Prostate gland (tissue), 2 donors: ENCODE data around the gene TLL1.

ENCODE experiments used
- POLR2A ChIP-seq: fragments of 450-650 bp; IDR thresholded peaks from one replicate; pipeline ENCODE4 v1.6.1; 2016; ENCODE audit warnings: antibody characterized with exemption, mild to moderate bottlenecking
- POLR2AphosphoS5 ChIP-seq: sonication (generic); formaldehyde crosslinking; IDR thresholded peaks from one replicate; pipeline ENCODE4 v1.6.1; 2017; ENCODE audit warnings: antibody characterized with exemption
- TF ChIP-seq, protein P1 (sequence below), 4 experiments: fragments of 200-600 bp in 2 of 4; fragments of 450-650 bp in 2 of 4; sonication (generic) in 2 of 4; IDR thresholded peaks; 1 replicate in 3 of 4; 2 replicates in 1 of 4; pipeline ENCODE4 v1.5.1; 2016 to 2019; ENCODE audit warnings: antibody characterized with exemption in 4 of 4, mild to moderate bottlenecking in 2 of 4, moderate library complexity in 2 of 4

DNA sequence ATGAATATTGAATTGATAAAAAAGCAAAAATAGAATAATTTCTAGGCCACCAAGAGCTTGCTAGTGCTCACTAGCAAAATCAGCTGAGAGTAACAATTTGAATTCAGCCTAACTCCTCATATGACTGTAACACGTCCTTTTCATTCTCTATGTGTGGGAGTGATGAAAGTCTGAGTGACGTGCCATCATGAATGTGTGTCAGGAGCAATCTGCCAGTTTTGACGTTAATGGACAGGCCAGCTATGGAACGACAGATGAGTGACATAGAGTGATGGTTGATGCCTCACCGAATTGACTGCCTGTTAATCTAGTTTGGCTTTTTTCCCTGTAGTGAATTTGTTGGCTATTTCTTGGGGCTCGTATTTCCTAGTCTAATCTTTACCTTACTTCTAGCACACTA is 200.7 kb downstream of the TLL1 start:
- TF ChIP-seq POLR2AphosphoS5 = no peak
- TF ChIP-seq, protein P1, sequence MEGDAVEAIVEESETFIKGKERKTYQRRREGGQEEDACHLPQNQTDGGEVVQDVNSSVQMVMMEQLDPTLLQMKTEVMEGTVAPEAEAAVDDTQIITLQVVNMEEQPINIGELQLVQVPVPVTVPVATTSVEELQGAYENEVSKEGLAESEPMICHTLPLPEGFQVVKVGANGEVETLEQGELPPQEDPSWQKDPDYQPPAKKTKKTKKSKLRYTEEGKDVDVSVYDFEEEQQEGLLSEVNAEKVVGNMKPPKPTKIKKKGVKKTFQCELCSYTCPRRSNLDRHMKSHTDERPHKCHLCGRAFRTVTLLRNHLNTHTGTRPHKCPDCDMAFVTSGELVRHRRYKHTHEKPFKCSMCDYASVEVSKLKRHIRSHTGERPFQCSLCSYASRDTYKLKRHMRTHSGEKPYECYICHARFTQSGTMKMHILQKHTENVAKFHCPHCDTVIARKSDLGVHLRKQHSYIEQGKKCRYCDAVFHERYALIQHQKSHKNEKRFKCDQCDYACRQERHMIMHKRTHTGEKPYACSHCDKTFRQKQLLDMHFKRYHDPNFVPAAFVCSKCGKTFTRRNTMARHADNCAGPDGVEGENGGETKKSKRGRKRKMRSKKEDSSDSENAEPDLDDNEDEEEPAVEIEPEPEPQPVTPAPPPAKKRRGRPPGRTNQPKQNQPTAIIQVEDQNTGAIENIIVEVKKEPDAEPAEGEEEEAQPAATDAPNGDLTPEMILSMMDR (IDR thresholded peaks at IDR 0.05) = no peak
- TF ChIP-seq POLR2A = no peak
